NB4 (cell line): ENCODE measurements around the gene CCDC33.

Source experiments
- CTCF ChIP-seq: IDR thresholded peaks from one replicate; pipeline ENCODE4 v1.5.1; 2012; ENCODE audit warnings: low read depth, low read length
- POLR2A ChIP-seq: IDR thresholded peaks from 2 replicates; pipeline ENCODE4 v1.6.1; 2011; ENCODE audit warnings: mild to moderate bottlenecking; ENCODE audit not compliant: insufficient read length; ENCODE audit errors: extremely low read depth
- TF ChIP-seq, protein P1 (sequence below): IDR thresholded peaks from 2 replicates; pipeline ENCODE4 v1.6.1; 2011; ENCODE audit warnings: low read depth, low read length

- TF ChIP-seq, protein P1, sequence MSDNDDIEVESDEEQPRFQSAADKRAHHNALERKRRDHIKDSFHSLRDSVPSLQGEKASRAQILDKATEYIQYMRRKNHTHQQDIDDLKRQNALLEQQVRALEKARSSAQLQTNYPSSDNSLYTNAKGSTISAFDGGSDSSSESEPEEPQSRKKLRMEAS = 0 out of 2 replicates have a peak, but pooled peaks have one; percentile 27
- peak; percentile 81 for TF ChIP-seq CTCF
- TF ChIP-seq POLR2A = no peak
Measured at GRCh38 chr15:74373731-74374647, 137.9 kb downstream of the CCDC33 start.
